CD4-positive, alpha-beta T cell treated with Interleukin-2 at 100 ng/mL for 4 hours (primary cell): ENCODE results near the gene CADM1.

Experiments
- DNase-seq: peaks from one replicate; pipeline ENCODE4 v3.0.0-alpha.2; 2020; ENCODE audit warnings: low spot score

CADM1 gene

GRCh38 chr11:115316696-115317095 is 187.5 kb downstream of the CADM1 start:
- DNase-seq = no peak

GRCh38 chr11:115314330-115314920 is 189.8 kb downstream of the CADM1 start:
- no peak for DNase-seq

GRCh38 chr11:115313224-115313838 is 190.9 kb downstream of the CADM1 start:
- no peak for DNase-seq

- DNase-seq = no peak
These were observed 192.3 kb downstream of the CADM1 start for GRCh38 chr11:115311949-115312348.

GRCh38 chr11:115306689-115307088 is 197.5 kb downstream of the CADM1 start:
- DNase-seq = no peak

GRCh38 chr11:115304774-115305472 is 199.3 kb downstream of the CADM1 start:
- DNase-seq = no peak

GRCh38 chr11:115303929-115304531 is 200.2 kb downstream of the CADM1 start:
- DNase-seq = no peak

- DNase-seq = no peak
These were observed 201.1 kb downstream of the CADM1 start for GRCh38 chr11:115302946-115303703.

- DNase-seq = no peak
These were observed 203.4 kb downstream of the CADM1 start for GRCh38 chr11:115300660-115301428.

GRCh38 chr11:115298300-115299012 is 205.8 kb downstream of the CADM1 start:
- no peak for DNase-seq

- DNase-seq = no peak
These were observed 206.9 kb downstream of the CADM1 start for GRCh38 chr11:115297330-115297729.

GRCh38 chr11:115291325-115291724 is 212.9 kb downstream of the CADM1 start:
- no peak for DNase-seq

- no peak for DNase-seq
These were observed 213.3 kb downstream of the CADM1 start for GRCh38 chr11:115290893-115291292.

GRCh38 chr11:115290479-115290878 is 213.7 kb downstream of the CADM1 start:
- DNase-seq = no peak

- no peak for DNase-seq
These were observed 216.9 kb downstream of the CADM1 start for GRCh38 chr11:115287266-115287665.

- no peak for DNase-seq
These were observed 217.6 kb downstream of the CADM1 start for GRCh38 chr11:115286614-115287013.

GRCh38 chr11:115284773-115285172 is 219.4 kb downstream of the CADM1 start:
- no peak for DNase-seq

GRCh38 chr11:115282923-115283322 is 221.3 kb downstream of the CADM1 start:
- DNase-seq = no peak

GRCh38 chr11:115280775-115281174 is 223.4 kb downstream of the CADM1 start:
- no peak for DNase-seq

GRCh38 chr11:115279813-115280761 is 224.1 kb downstream of the CADM1 start:
- no peak for DNase-seq
